ENCODE measurements around the gene KLF9.

Gene KLF9

DNA sequence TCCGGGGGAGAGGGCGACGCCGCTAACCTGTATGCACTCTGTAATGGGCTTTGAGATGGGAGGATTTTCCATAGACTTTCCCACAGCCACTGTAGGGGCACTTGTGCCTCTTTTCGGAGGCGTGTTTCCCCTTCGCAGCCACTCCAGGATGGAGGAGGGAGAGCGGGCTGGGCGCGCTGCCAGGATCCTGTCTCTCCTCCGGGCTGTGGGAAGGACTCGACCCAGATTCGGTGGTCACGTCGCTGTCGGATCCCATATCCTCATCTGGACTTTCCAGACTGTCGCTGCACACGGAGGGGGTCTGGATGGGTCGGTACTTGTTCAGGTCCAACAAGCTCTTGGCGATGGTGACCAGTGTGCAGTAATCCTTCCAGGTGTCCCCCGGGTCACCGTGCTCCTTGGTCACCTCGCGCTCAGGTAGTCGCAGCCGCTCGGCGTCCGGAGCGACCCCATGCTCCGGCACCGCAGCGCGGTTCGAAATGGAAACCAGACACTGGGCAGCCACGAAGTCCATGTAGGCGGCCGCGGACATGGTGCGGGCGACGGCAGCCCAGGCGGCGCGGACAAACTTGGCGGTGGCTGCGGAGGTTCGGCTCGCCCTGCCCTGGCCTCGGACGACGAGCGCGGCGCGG is 1.5 kb downstream of the KLF9 start:
- Histone ChIP-seq H3K9ac (ENCODE audit: low read depth in 1 of 2, low read length in 2 of 2) (peak overlapping the region; percentile 100), H3K4me3 (ENCODE audit: low read depth in 1 of 2, low read length in 2 of 2) (peak overlapping the region; percentile 97 to 98), H3K27ac (ENCODE audit: low read depth, low read length) (peak overlapping the region; percentile 100), H3K4me1 (ENCODE audit: control insufficient read depth in 1 of 2, insufficient read depth in 2 of 2, low read length in 2 of 2) (peaks cover 21 to 27% of the 10 kb centered on the region in 2 donors), H3K9me3 (ENCODE audit: control insufficient read depth in 1 of 2, low read length in 2 of 2) (no peaks in the 10 kb centered on the region), H3K27me3 (ENCODE audit: control insufficient read depth in 1 of 2, insufficient read depth in 2 of 2, low read length in 2 of 2) (no peaks in the 10 kb centered on the region), H3K36me3 (ENCODE audit: control insufficient read depth in 1 of 2, insufficient read depth in 2 of 2, low read length in 2 of 2) (peaks cover 0 to 4% of the 10 kb centered on the region in 2 donors)

DNA sequence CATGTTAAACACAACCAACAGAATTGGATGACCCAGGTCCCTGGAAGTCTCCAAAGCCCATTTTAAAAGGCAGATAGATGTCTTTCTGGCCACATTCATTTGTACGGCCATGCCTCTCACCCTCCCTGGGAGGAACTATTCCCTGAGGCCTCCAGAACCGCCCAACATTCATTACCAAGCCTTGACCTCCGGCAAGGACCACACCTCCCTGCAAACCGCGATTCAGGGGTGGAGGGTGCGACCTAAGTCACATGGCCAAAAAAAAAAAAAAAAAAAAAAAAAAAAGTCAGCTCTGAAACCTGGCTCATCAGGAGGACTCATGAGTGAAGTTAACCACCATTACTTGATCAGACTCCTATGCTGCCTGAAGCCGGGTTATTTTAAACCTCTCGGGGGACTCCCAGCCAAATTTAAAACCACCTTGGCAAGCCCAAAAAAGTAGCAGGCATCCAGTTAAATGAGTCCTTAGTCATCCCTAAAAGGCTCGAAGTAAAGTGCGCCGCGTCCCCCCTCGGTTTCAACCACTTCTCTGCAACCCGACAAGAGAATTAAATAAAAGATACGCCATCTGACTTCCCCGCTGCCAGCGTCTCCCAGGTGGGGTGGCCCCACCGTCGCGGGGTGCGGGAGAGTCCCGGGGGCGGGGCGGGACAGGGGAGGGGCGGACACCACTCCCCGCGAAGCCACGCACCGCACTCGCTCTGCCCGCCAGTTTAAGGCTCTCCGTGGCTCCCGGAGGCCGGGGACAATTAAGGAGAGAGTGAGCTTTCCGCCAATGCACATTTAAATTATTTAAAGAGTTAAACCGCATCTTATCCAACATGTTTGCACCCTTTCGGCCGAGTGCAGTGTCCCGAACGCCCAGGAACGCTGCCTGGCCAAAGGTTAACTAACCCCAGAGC is 2.3 kb downstream of the KLF9 start:
- H3K36me3 ChIP-seq (ENCODE audit: control insufficient read depth in 1 of 2, insufficient read depth in 2 of 2, low read length in 2 of 2), result peaks cover 0 to 4% of the 10 kb centered on the region in 2 donors
- H3K27me3 ChIP-seq (ENCODE audit: control insufficient read depth in 1 of 2, insufficient read depth in 2 of 2, low read length in 2 of 2), result no peaks in the 10 kb centered on the region
- peak overlapping the region; percentile 97 to 98 for H3K4me3 ChIP-seq (ENCODE audit: low read depth in 1 of 2, low read length in 2 of 2)
- peak overlapping the region; percentile 100 for H3K9ac ChIP-seq (ENCODE audit: low read depth in 1 of 2, low read length in 2 of 2)
- no peaks in the 10 kb centered on the region for H3K9me3 ChIP-seq (ENCODE audit: control insufficient read depth in 1 of 2, low read length in 2 of 2)
- peak overlapping the region; percentile 100 for H3K27ac ChIP-seq (ENCODE audit: low read depth, low read length)
- H3K4me1 ChIP-seq (ENCODE audit: control insufficient read depth in 1 of 2, insufficient read depth in 2 of 2, low read length in 2 of 2), result peaks cover 20 to 27% of the 10 kb centered on the region in 2 donors

DNA sequence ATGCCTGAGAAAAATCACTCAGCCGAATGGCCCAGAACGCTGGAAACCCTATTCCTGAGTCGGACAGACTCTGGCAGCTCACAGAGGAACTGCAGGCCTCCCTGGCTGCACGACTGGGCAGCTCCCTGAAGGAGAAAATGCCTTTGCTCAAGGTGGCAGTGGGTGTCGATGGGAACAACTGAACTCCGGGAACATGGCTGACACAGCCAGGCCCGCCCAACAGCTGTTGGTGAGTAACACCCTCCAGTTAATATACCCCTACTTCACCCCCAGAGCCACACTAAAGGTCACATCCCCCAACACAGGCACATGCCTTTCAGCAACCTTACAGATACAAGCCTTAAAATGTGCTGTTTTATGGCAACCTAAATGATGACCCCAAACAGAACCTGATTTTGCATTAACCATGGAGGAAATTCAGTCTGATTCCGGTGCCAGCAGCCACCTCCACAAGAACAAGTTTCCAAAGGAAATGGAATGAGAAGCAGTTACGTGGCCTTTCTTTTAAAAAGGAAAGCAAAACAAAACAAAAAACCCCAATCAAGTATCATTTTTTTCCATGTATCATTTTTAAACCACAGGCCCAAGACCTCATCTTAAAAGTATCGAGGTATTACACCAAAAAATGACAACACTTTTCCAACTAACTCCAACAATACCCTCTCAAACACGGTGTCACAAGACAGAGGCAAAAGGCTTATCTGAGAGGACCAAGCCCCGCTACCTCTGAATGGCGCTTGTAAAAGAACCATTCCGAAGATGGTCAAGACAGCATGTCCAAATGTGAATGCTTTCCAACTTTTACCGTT is 3.1 kb downstream of the KLF9 start:
- H3K4me3 ChIP-seq (ENCODE audit: low read depth in 1 of 2, low read length in 2 of 2), result peak overlapping the region; percentile 97 to 98
- no peaks in the 10 kb centered on the region for H3K27me3 ChIP-seq (ENCODE audit: control insufficient read depth in 1 of 2, insufficient read depth in 2 of 2, low read length in 2 of 2)
- no peaks in the 10 kb centered on the region for H3K9me3 ChIP-seq (ENCODE audit: control insufficient read depth in 1 of 2, low read length in 2 of 2)
- H3K27ac ChIP-seq (ENCODE audit: low read depth, low read length), result peak overlapping the region; percentile 100
- peaks cover 23 to 32% of the 10 kb centered on the region in 2 donors for H3K4me1 ChIP-seq (ENCODE audit: control insufficient read depth in 1 of 2, insufficient read depth in 2 of 2, low read length in 2 of 2)
- peaks cover 0 to 4% of the 10 kb centered on the region in 2 donors for H3K36me3 ChIP-seq (ENCODE audit: control insufficient read depth in 1 of 2, insufficient read depth in 2 of 2, low read length in 2 of 2)
- peak overlapping the region; percentile 100 for H3K9ac ChIP-seq (ENCODE audit: low read depth in 1 of 2, low read length in 2 of 2)

DNA sequence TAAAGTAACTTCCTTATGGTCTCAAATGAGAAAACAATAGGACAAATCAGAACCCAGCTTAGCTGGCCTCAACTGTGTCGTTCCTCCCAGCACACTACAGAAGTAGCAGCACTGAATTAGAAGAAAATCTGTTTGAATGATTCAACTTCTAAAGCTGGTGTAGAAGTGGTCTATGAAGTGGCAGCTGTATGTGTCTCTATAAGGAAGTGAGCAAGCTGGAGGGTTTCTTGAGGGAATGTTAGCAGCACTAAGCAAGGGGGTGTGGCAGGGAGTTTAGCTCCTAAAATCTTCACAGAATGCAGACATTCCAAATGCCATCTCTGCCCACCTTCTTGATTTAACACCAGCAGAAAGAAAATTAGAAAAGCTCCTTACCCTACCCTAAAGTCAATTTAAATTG is 4.1 kb downstream of the KLF9 start:
- Histone ChIP-seq H3K27me3 (ENCODE audit: control insufficient read depth in 1 of 2, insufficient read depth in 2 of 2, low read length in 2 of 2) (no peaks in the 10 kb centered on the region), H3K9me3 (ENCODE audit: control insufficient read depth in 1 of 2, low read length in 2 of 2) (no peaks in the 10 kb centered on the region), H3K36me3 (ENCODE audit: control insufficient read depth in 1 of 2, insufficient read depth in 2 of 2, low read length in 2 of 2) (peaks cover 0 to 4% of the 10 kb centered on the region in 2 donors), H3K4me3 (ENCODE audit: low read depth in 1 of 2, low read length in 2 of 2) (peak overlapping the region; percentile 97 to 98), H3K27ac (ENCODE audit: low read depth, low read length) (peak overlapping the region; percentile 100), H3K4me1 (ENCODE audit: control insufficient read depth in 1 of 2, insufficient read depth in 2 of 2, low read length in 2 of 2) (peaks cover 32 to 42% of the 10 kb centered on the region in 2 donors), H3K9ac (ENCODE audit: low read depth in 1 of 2, low read length in 2 of 2) (peak overlapping the region; percentile 100)

DNA sequence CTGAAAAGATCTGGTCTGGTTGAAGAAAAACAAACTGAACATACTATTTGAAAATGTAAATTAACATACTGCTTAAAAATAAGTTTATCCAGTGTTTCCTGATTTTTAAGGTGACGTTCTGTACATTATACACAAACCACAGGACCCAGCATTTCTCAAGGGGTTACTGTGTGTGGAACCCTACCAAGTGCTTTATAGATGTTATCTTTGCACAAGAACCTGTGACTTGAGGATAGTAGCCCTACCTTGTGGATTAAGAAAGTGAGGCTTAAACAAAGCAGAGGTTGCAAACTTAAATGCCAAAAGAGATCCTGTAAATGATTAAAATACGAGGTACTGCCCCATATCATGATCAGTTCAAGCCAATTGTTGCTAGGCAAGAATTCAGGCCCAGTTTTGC is 4.7 kb downstream of the KLF9 start:
- peak overlapping the region; percentile 100 for H3K9ac ChIP-seq (ENCODE audit: low read depth in 1 of 2, low read length in 2 of 2)
- peaks cover 34 to 43% of the 10 kb centered on the region in 2 donors for H3K4me1 ChIP-seq (ENCODE audit: control insufficient read depth in 1 of 2, insufficient read depth in 2 of 2, low read length in 2 of 2)
- H3K9me3 ChIP-seq (ENCODE audit: control insufficient read depth in 1 of 2, low read length in 2 of 2), result no peaks in the 10 kb centered on the region
- H3K27ac ChIP-seq (ENCODE audit: low read depth, low read length), result peak overlapping the region; percentile 4
- H3K27me3 ChIP-seq (ENCODE audit: control insufficient read depth in 1 of 2, insufficient read depth in 2 of 2, low read length in 2 of 2), result no peaks in the 10 kb centered on the region
- H3K4me3 ChIP-seq (ENCODE audit: low read depth in 1 of 2, low read length in 2 of 2), result peak overlapping the region; percentile 97 to 98
- peaks cover 0 to 4% of the 10 kb centered on the region in 2 donors for H3K36me3 ChIP-seq (ENCODE audit: control insufficient read depth in 1 of 2, insufficient read depth in 2 of 2, low read length in 2 of 2)

DNA sequence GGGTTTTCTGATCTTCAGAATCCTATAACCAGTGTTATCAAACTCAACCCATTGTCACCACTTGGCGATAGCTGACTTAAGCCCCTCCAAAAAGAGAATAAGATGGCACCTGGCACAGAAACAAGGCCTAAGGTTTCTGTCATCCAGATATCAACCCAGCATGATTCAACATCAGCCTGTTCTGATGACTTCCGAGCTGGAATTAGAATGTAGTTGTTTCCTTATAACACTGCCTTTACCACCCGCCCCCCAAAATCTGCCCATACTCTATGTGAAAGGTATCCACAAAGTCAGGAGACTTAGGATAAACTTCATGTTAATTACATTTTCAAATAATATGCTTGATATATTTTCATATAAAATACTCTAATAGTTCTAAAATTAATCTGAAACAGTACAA is 5.2 kb downstream of the KLF9 start:
- Histone ChIP-seq H3K4me1 (ENCODE audit: control insufficient read depth in 1 of 2, insufficient read depth in 2 of 2, low read length in 2 of 2) (peaks cover 36 to 40% of the 10 kb centered on the region in 2 donors), H3K27me3 (ENCODE audit: control insufficient read depth in 1 of 2, insufficient read depth in 2 of 2, low read length in 2 of 2) (no peaks in the 10 kb centered on the region), H3K4me3 (ENCODE audit: low read depth in 1 of 2, low read length in 2 of 2) (no peak overlapping the region), H3K9ac (ENCODE audit: low read depth in 1 of 2, low read length in 2 of 2) (no peak overlapping the region), H3K36me3 (ENCODE audit: control insufficient read depth in 1 of 2, insufficient read depth in 2 of 2, low read length in 2 of 2) (peaks cover 0 to 4% of the 10 kb centered on the region in 2 donors), H3K9me3 (ENCODE audit: control insufficient read depth in 1 of 2, low read length in 2 of 2) (no peaks in the 10 kb centered on the region), H3K27ac (ENCODE audit: low read depth, low read length) (no peak overlapping the region)

DNA sequence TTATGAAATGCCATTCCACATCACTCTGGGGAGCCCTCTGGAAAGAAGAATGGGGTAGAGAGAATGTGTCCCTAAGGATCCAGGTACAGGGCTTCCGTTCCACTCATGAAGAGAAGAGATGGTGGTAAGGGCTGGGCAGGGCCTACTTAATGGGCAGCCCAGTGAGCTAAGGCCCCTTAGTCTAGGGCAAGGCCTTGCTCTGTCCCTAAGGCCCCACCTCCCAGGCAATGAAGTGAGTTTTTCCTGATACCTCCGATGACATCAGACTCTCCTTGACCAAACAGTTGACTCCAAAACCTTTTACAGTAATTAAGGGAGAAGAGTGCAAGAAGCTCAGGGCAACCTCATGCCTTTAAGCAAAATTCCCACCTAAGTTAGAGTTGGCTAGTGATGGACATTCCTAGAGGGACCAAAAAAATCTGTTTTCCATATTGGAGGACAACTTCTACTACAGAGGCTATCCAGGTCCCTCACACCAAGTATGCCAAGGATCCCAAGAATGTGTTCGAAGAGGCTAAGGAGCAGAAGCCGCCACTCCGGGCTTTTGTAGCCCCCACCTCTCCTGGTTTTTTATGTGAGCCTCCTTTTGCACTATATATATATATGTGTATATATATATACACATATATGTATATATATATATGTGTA is 5.9 kb downstream of the KLF9 start:
- peaks cover 0 to 4% of the 10 kb centered on the region in 2 donors for H3K36me3 ChIP-seq (ENCODE audit: control insufficient read depth in 1 of 2, insufficient read depth in 2 of 2, low read length in 2 of 2)
- H3K4me3 ChIP-seq (ENCODE audit: low read depth in 1 of 2, low read length in 2 of 2), result no peak overlapping the region
- H3K4me1 ChIP-seq (ENCODE audit: control insufficient read depth in 1 of 2, insufficient read depth in 2 of 2, low read length in 2 of 2), result peaks cover 43 to 48% of the 10 kb centered on the region in 2 donors
- H3K9me3 ChIP-seq (ENCODE audit: control insufficient read depth in 1 of 2, low read length in 2 of 2), result no peaks in the 10 kb centered on the region
- no peaks in the 10 kb centered on the region for H3K27me3 ChIP-seq (ENCODE audit: control insufficient read depth in 1 of 2, insufficient read depth in 2 of 2, low read length in 2 of 2)
- no peak overlapping the region for H3K27ac ChIP-seq (ENCODE audit: low read depth, low read length)
- H3K9ac ChIP-seq (ENCODE audit: low read depth in 1 of 2, low read length in 2 of 2), result no peak overlapping the region

DNA sequence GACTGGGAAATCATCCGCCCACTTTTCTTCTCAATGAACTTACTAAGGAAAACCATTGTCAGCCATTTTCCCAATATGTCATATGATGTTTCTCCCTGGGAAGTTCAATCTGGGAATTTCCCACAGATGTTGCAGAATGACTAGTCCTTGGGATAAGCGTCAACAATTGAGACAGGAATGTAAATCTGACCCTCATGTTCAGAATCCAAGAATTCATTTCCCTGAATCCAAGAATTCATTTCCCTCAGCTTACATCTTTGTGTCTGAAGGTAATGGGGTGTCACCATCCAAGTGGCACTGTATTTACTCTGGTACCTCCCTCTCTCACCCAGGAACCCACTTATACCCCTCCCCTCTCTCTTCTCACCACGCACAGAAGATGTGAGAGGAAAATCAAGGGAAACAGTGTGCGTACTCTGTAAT is 7.4 kb downstream of the KLF9 start:
- peaks cover 0 to 4% of the 10 kb centered on the region in 2 donors for H3K36me3 ChIP-seq (ENCODE audit: control insufficient read depth in 1 of 2, insufficient read depth in 2 of 2, low read length in 2 of 2)
- H3K9ac ChIP-seq (ENCODE audit: low read depth in 1 of 2, low read length in 2 of 2), result peak overlapping the region in 1 of 2 donors; percentile 5
- no peaks in the 10 kb centered on the region for H3K27me3 ChIP-seq (ENCODE audit: control insufficient read depth in 1 of 2, insufficient read depth in 2 of 2, low read length in 2 of 2)
- H3K4me3 ChIP-seq (ENCODE audit: low read depth in 1 of 2, low read length in 2 of 2), result peak overlapping the region in 1 of 2 donors; percentile 15
- H3K4me1 ChIP-seq (ENCODE audit: control insufficient read depth in 1 of 2, insufficient read depth in 2 of 2, low read length in 2 of 2), result peaks cover 46 to 56% of the 10 kb centered on the region in 2 donors
- H3K9me3 ChIP-seq (ENCODE audit: control insufficient read depth in 1 of 2, low read length in 2 of 2), result no peaks in the 10 kb centered on the region
- peak overlapping the region; percentile 53 for H3K27ac ChIP-seq (ENCODE audit: low read depth, low read length)

DNA sequence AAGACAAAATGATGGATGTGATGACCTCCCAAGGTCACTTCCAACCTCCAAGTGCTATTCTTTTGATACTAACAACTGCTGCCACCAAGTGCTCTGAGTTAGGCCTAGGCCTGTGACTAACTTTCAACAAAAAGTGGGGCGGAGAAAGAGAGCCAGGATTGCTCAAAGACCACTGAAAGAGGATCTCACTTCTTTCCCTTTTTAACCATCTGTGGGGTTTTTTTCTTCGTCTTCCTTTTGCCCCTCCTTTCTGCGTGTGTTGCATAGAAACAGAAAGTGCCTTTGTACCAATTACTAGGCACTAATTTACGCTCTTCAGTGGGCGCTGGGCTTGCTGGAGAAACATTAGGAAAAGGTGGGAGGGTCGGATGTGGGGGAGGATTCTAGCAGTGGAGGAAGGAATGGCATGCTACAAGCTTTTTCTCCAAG is 8.0 kb downstream of the KLF9 start:
- H3K4me3 ChIP-seq (ENCODE audit: low read depth in 1 of 2, low read length in 2 of 2), result peak overlapping the region; percentile 15 to 23
- H3K9ac ChIP-seq (ENCODE audit: low read depth in 1 of 2, low read length in 2 of 2), result no peak overlapping the region
- H3K4me1 ChIP-seq (ENCODE audit: control insufficient read depth in 1 of 2, insufficient read depth in 2 of 2, low read length in 2 of 2), result peaks cover 46 to 58% of the 10 kb centered on the region in 2 donors
- peaks cover 0 to 4% of the 10 kb centered on the region in 2 donors for H3K36me3 ChIP-seq (ENCODE audit: control insufficient read depth in 1 of 2, insufficient read depth in 2 of 2, low read length in 2 of 2)
- no peaks in the 10 kb centered on the region for H3K27me3 ChIP-seq (ENCODE audit: control insufficient read depth in 1 of 2, insufficient read depth in 2 of 2, low read length in 2 of 2)
- peak overlapping the region; percentile 27 for H3K27ac ChIP-seq (ENCODE audit: low read depth, low read length)
- H3K9me3 ChIP-seq (ENCODE audit: control insufficient read depth in 1 of 2, low read length in 2 of 2), result no peaks in the 10 kb centered on the region
